Mesenchymal stem cell (in vitro differentiated cells and primary cell): ENCODE results near the gene ADGRF5.

Experiments
- DNase-seq: peaks from one replicate; pipeline ENCODE4 v3.0.0-alpha.2; 2013
- H2AFZ ChIP-seq: one replicate; pipeline ENCODE4 v1.6.1; 2013; ENCODE audit warnings: low read depth, mild to moderate bottlenecking, control low read depth, inconsistent platforms, low read length, moderate library complexity
- H2AK5ac ChIP-seq: 2 replicates; pipeline ENCODE4 v1.6.1; 2013; ENCODE audit warnings: low read length, moderate library complexity, mild to moderate bottlenecking, inconsistent platforms; ENCODE audit not compliant: severe bottlenecking
- H2BK120ac ChIP-seq: one replicate; pipeline ENCODE4 v1.6.1; 2013; ENCODE audit warnings: low read depth, mild to moderate bottlenecking, inconsistent platforms, low read length, moderate library complexity
- H2BK12ac ChIP-seq, 2 experiments: one replicate each; pipeline ENCODE4 v1.6.1; 2013; ENCODE audit warnings: inconsistent platforms in 2 of 2, low read length in 2 of 2, mild to moderate bottlenecking in 2 of 2, moderate library complexity in 2 of 2, control low read depth in 1 of 2
- H2BK15ac ChIP-seq: one replicate; pipeline ENCODE4 v1.6.1; 2013; ENCODE audit warnings: mild to moderate bottlenecking, low read depth, inconsistent platforms; ENCODE audit not compliant: poor library complexity, severe bottlenecking
- H2BK5ac ChIP-seq: 2 replicates; pipeline ENCODE4 v1.6.1; 2013; ENCODE audit warnings: low read depth, mild to moderate bottlenecking, low read length, control low read depth, inconsistent platforms; ENCODE audit not compliant: poor library complexity, severe bottlenecking
- H3K14ac ChIP-seq, 2 experiments: one replicate each; pipeline ENCODE4 v1.6.1; 2013; ENCODE audit warnings: inconsistent platforms in 2 of 2, low read length in 2 of 2, control low read depth in 1 of 2, mild to moderate bottlenecking in 1 of 2, moderate library complexity in 1 of 2
- H3K18ac ChIP-seq, 2 experiments: one replicate each; pipeline ENCODE4 v1.6.1; 2013; ENCODE audit warnings: inconsistent platforms in 2 of 2, low read length in 2 of 2, control low read depth in 1 of 2, low read depth in 1 of 2, mild to moderate bottlenecking in 1 of 2
- H3K23ac ChIP-seq, 2 experiments: one replicate each; pipeline ENCODE4 v1.6.1; 2013; ENCODE audit warnings: inconsistent platforms in 2 of 2, low read length in 2 of 2, mild to moderate bottlenecking in 2 of 2, moderate library complexity in 2 of 2, control low read depth in 1 of 2
- H3K27ac ChIP-seq: 2 replicates; pipeline ENCODE4 v1.5.1; 2013; ENCODE audit warnings: mild to moderate bottlenecking, moderate library complexity, low read length, control low read depth, inconsistent platforms; ENCODE audit not compliant: poor library complexity, severe bottlenecking
- H3K27me3 ChIP-seq, 2 experiments: 2 replicates each; pipeline versions ENCODE4 v1.6.1 to v1.7.0; 2013; ENCODE audit warnings: low read length in 2 of 2, mild to moderate bottlenecking in 2 of 2, moderate library complexity in 2 of 2, control low read depth in 1 of 2, inconsistent platforms in 1 of 2; ENCODE audit not compliant: control insufficient read depth in 1 of 2, insufficient read depth in 1 of 2
- H3K36me3 ChIP-seq, 2 experiments: 2 replicates each; pipeline versions ENCODE4 v1.6.1 to v1.7.0; 2013; ENCODE audit warnings: low read length in 2 of 2, control low read depth in 1 of 2, inconsistent platforms in 1 of 2, low read depth in 1 of 2, mild to moderate bottlenecking in 1 of 2; ENCODE audit not compliant: insufficient read depth in 2 of 2, control insufficient read depth in 1 of 2
- H3K4ac ChIP-seq, 2 experiments: one replicate each; pipeline ENCODE4 v1.6.1; 2013; ENCODE audit warnings: inconsistent platforms in 2 of 2, low read length in 2 of 2, mild to moderate bottlenecking in 2 of 2, moderate library complexity in 2 of 2, control low read depth in 1 of 2, low read depth in 1 of 2
- H3K4me1 ChIP-seq: 2 replicates; pipeline ENCODE4 v1.6.1; 2013; ENCODE audit warnings: low read depth, low read length, control low read depth; ENCODE audit not compliant: control insufficient read depth, insufficient read depth
- H3K4me2 ChIP-seq: 2 replicates; pipeline ENCODE4 v1.6.1; 2013; ENCODE audit warnings: low read length, mild to moderate bottlenecking, inconsistent platforms; ENCODE audit not compliant: poor library complexity, severe bottlenecking
- H3K4me3 ChIP-seq, 2 experiments: 2 replicates each; pipeline versions ENCODE4 v1.5.1 to v1.7.0; 2013; ENCODE audit warnings: low read length in 2 of 2, mild to moderate bottlenecking in 2 of 2, control low read depth in 1 of 2, low read depth in 1 of 2; ENCODE audit not compliant: insufficient read depth in 1 of 2
- H3K79me1 ChIP-seq: replicated peaks from 2 replicates; pipeline ENCODE4 v1.6.1; 2013; ENCODE audit warnings: mild to moderate bottlenecking, control low read depth, low read length, inconsistent platforms; ENCODE audit not compliant: poor library complexity, severe bottlenecking
- H3K9ac ChIP-seq: 2 replicates; pipeline ENCODE4 v1.7.0; 2013; ENCODE audit warnings: mild to moderate bottlenecking, low read length, moderate library complexity
- H3K9me3 ChIP-seq: 2 replicates; pipeline ENCODE4 v1.7.0; 2013; ENCODE audit warnings: mild to moderate bottlenecking, low read length; ENCODE audit not compliant: control insufficient read depth
- H4K8ac ChIP-seq: one replicate; pipeline ENCODE4 v1.6.1; 2013; ENCODE audit warnings: inconsistent platforms, mild to moderate bottlenecking, low read length, moderate library complexity
- H4K91ac ChIP-seq: one replicate; pipeline ENCODE4 v1.6.1; 2013; ENCODE audit warnings: mild to moderate bottlenecking, low read length, inconsistent platforms
- WGBS: methylation state at CpG from one replicate; pipeline ENCODE4 v1.1.7; 2013; ENCODE audit warnings: mixed read lengths; 5-methylcytosine and 5-hydroxymethylcytosine counted together

The ADGRF5 gene

DNA sequence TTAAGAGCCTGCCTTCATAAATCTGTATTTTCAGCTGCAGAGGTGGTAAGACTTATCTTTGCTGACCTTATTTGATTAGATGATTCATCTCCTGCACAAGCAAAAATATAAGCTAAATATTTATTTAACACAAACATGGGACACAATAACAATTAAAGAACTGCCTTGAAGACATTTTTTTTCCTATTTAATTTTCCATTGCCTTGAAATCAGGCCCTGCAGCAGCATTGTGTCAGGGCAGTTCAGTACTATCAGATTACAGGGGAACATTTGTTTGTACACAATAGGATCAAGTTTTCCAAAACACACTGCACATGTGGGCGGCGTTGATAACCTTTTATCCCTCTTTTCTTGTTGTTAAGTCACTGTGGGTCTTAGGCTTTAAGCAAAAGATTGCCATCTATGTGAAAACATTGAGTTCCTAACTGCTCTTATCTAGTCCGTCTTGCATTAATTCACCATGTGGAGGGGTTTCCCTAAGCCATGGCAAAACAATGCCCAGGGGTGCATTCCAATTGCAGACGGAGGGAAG, 7.4 kb downstream of the ADGRF5 start:
- Histone ChIP-seq H2BK5ac (no peak overlapping the region), H3K18ac (no peak overlapping the region), H3K4me1 (no peaks in the 10 kb centered on the region), H2BK120ac (no peak overlapping the region), H3K9ac (no peak overlapping the region), H3K36me3 (no peaks in the 10 kb centered on the region), H3K4me2 (no peak overlapping the region), H3K4ac (no peak overlapping the region), H3K9me3 (no peaks in the 10 kb centered on the region), H2BK12ac (no peak overlapping the region), H3K14ac (no peak overlapping the region), H2AK5ac (no peak overlapping the region), H3K79me1 (no peaks in the 10 kb centered on the region), H4K91ac (no peak overlapping the region), H4K8ac (no peak overlapping the region), H2BK15ac (no peak overlapping the region), H3K23ac (no peak overlapping the region), H3K27me3 (no peaks in the 10 kb centered on the region), H3K4me3 (no peak overlapping the region), H2AFZ (no peak overlapping the region), H3K27ac (no peak overlapping the region)
- peak; percentile 8 for DNase-seq
- WGBS, result 75% methylated on average over 4 of the region's 4 CpGs

DNA sequence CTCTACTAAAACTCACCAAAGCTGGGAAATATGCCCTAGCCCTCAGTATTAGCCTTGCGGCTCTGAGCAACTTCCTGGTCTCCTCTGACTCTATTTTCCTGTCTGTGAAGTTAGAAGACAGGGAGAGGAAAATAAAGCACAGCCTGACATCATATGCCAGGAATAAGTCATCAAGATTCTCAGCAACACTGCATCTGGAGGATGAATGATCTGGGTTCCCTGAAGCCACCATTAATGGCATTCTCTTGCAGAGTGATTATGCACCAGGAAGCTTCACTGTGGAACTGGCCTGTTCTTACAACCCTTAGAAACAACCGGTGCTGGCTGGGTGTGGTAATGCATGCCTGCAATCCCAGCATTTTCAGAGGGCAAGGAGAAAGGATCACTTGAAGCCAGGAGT, 12.4 kb downstream of the ADGRF5 start:
- no peak overlapping the region for H2AK5ac ChIP-seq
- WGBS, result 57% methylated on average over 2 of the region's 2 CpGs

DNA sequence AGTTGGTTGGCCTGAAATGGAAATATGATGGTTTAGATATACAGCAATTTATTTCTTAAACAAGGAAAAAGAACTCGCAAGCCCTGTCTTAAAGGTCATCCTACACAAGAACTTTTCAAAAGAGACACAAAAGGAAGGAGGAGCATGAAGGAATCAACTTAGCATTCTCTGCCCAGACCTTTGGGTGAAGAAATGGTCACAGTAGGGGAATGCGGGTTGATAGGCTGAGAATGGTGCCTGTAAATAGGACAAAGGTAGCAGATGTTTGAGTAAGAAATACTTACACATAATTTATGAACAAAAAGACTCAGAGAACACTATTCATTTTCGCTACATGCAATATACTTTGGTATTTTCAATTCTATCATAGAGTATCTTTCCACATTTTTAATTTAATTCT, 15.0 kb downstream of the ADGRF5 start:
- no peak overlapping the region for H3K9ac ChIP-seq
- no peak overlapping the region for H3K23ac ChIP-seq
- no peak for DNase-seq
- no peak overlapping the region for H4K8ac ChIP-seq
- no peak overlapping the region for H2BK15ac ChIP-seq
- no peak overlapping the region for H3K4ac ChIP-seq
- H2BK12ac ChIP-seq, result no peak overlapping the region
- H4K91ac ChIP-seq, result no peak overlapping the region
- H2BK120ac ChIP-seq, result no peak overlapping the region
- H3K4me1 ChIP-seq, result peaks cover 2% of the 10 kb centered on the region
- no peak overlapping the region for H3K14ac ChIP-seq
- H3K27me3 ChIP-seq, result peaks cover 0 to 10% of the 10 kb centered on the region in 2 experiments
- H3K79me1 ChIP-seq, result no peaks in the 10 kb centered on the region
- no peak overlapping the region for H3K4me3 ChIP-seq
- no peaks in the 10 kb centered on the region for H3K36me3 ChIP-seq
- no peak overlapping the region for H3K4me2 ChIP-seq
- H2BK5ac ChIP-seq, result no peak overlapping the region
- H2AK5ac ChIP-seq, result no peak overlapping the region
- no peak overlapping the region for H3K18ac ChIP-seq
- no peak overlapping the region for H3K27ac ChIP-seq
- WGBS, result 90% methylated on average over 2 of the region's 3 CpGs
- no peaks in the 10 kb centered on the region for H3K9me3 ChIP-seq
- H2AFZ ChIP-seq, result no peak overlapping the region

More for the DNA sequence above, 12.4 kb downstream of the ADGRF5 start:
- H3K4me2 ChIP-seq, result no peak overlapping the region
- H3K23ac ChIP-seq, result no peak overlapping the region
- H3K18ac ChIP-seq, result no peak overlapping the region
- no peaks in the 10 kb centered on the region for H3K27me3 ChIP-seq
- no peak overlapping the region for H3K4me3 ChIP-seq
- H2BK15ac ChIP-seq, result no peak overlapping the region
- H4K91ac ChIP-seq, result no peak overlapping the region
- no peak overlapping the region for H3K14ac ChIP-seq
- H3K9ac ChIP-seq, result no peak overlapping the region
- DNase-seq, result no peak
- H2BK12ac ChIP-seq, result no peak overlapping the region
- no peak overlapping the region for H2BK120ac ChIP-seq
- no peak overlapping the region for H2AFZ ChIP-seq
- H3K27ac ChIP-seq, result no peak overlapping the region
- no peak overlapping the region for H4K8ac ChIP-seq
- no peaks in the 10 kb centered on the region for H3K79me1 ChIP-seq
- H3K4ac ChIP-seq, result no peak overlapping the region
- H3K9me3 ChIP-seq, result no peaks in the 10 kb centered on the region
- H3K4me1 ChIP-seq, result no peaks in the 10 kb centered on the region
- H2BK5ac ChIP-seq, result no peak overlapping the region
- no peaks in the 10 kb centered on the region for H3K36me3 ChIP-seq

DNA sequence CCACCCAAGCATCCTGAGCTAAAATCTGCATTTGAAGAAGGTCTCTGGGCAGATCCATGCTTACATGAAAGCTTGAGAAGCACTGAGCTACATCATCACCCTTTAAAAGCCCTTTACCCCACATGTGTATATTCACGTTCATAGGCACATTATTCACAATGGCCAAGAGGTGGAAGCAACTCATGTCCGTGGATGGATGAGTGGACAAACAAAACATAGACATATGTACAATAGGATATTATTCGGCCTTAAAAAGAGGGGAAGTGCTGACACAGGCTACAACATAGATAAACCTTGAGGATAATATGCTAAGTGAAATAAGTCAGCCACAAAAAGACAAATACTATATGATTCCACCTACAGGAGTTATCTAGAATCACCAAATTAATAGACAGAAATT, 17.6 kb downstream of the ADGRF5 start:
- Histone ChIP-seq H2BK5ac (no peak overlapping the region), H2BK12ac (no peak overlapping the region), H3K4me1 (peaks cover 2% of the 10 kb centered on the region), H4K91ac (no peak overlapping the region), H2BK120ac (no peak overlapping the region), H3K4me2 (no peak overlapping the region), H2BK15ac (no peak overlapping the region), H3K4ac (no peak overlapping the region), H3K36me3 (no peaks in the 10 kb centered on the region), H3K18ac (no peak overlapping the region), H3K9me3 (no peaks in the 10 kb centered on the region), H3K14ac (no peak overlapping the region), H2AFZ (no peak overlapping the region), H3K4me3 (no peak overlapping the region), H3K9ac (no peak overlapping the region), H4K8ac (no peak overlapping the region), H3K23ac (no peak overlapping the region), H3K27me3 (peaks cover 0 to 21% of the 10 kb centered on the region in 2 experiments), H3K27ac (no peak overlapping the region), H3K79me1 (no peaks in the 10 kb centered on the region), H2AK5ac (no peak overlapping the region)
- no peak for DNase-seq
- WGBS, result no CpG with 5 or more reads among the region's 3 CpGs
